ENCODE measurements around the gene C6orf89.

Gene C6orf89, protein sequence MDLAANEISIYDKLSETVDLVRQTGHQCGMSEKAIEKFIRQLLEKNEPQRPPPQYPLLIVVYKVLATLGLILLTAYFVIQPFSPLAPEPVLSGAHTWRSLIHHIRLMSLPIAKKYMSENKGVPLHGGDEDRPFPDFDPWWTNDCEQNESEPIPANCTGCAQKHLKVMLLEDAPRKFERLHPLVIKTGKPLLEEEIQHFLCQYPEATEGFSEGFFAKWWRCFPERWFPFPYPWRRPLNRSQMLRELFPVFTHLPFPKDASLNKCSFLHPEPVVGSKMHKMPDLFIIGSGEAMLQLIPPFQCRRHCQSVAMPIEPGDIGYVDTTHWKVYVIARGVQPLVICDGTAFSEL

GRCh38 chr6:36885461-36886401 is at the start of gene C6orf89:
TSS of gene C6orf89 (plus strand) at chr6:36885952. CDS start at chr6:36899445, 13,493 bp downstream.
- DNase-seq (ENCODE audit: low read depth, low spot score), result peak; percentile 96

DNA sequence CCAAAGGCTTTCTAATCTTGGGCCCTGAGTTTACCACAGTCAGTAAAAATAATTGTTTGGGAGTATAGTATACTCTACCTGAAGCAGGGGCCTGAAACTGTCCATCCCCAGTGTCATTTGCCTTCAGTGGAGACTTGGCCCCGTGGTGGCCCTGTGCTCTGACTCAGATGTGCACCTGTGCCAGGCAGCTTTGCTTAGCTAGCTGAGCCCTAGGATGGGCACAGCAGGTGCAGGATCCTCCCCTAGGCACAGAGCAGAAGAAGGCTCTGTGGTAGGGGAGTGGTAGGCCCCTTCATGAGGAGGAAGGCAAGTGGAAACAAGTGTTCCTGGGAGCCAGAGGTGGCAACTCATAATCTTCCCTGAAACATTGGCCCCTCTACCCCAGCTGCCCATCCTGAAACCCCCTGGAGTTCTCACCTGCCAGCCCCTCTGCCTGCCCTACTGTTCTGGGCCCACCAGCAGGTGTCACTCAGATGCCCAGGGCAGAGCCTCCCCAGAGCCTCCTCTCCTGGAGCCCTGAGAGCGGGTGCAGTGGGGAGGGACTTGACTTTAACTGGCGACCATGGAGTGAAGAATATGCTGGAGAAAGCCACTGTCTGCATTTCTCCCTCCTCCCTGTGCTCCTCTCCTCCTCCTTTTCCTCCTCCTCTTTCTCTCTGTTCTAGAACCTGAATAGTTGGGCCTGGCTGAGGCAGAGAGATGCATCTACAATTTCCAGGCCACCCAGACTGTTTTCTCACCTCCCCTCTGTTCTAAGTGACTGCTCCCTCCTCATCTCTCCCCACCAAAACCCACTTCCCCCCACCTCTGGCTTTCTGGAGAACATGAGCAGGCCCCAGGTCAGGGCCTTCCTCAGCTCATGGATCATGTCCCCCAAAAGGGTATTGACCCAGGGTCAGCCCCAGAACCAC is 49.4 kb upstream of the C6orf89 start:
- DNase-seq (ENCODE audit: low read depth, low spot score), result no peak

DNA sequence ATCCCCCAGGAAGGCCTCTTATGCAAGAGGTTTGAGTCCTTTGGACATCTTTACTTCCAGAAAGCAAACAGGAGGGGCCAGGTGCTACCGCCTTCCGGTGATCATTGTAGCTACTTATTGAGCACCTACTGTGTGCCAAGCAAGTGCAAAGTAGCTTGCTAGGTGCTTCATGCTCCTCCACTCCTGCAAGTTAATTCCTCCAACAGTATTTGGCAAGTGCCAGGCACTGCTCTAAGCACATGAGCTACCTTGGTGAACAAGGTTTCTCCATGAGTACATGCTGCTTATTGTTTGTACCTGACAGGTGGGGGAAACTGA is 48.8 kb upstream of the C6orf89 start:
- DNase-seq (ENCODE audit: low read depth, low spot score), result no peak

DNA sequence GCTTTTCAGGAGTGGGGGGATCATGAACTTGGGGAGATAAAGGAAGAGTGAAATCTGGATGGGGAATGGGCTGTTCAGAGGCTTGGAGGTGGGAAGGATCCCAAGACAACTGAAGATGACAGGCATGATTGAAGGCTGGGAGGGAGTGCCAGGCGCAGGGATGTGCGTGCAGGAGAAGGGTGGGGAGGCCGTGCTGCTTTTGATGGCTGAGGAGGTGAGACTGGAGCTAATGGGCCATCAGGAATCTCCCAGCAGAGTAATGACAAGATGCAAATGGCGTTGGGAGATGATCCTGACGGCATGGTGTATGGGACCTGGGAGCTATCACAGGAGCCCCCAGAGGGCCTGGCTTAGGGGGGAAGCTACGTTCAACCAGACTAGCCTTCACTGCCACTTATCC is 48.1 kb upstream of the C6orf89 start:
- DNase-seq (ENCODE audit: low read depth, low spot score), result no peak

DNA sequence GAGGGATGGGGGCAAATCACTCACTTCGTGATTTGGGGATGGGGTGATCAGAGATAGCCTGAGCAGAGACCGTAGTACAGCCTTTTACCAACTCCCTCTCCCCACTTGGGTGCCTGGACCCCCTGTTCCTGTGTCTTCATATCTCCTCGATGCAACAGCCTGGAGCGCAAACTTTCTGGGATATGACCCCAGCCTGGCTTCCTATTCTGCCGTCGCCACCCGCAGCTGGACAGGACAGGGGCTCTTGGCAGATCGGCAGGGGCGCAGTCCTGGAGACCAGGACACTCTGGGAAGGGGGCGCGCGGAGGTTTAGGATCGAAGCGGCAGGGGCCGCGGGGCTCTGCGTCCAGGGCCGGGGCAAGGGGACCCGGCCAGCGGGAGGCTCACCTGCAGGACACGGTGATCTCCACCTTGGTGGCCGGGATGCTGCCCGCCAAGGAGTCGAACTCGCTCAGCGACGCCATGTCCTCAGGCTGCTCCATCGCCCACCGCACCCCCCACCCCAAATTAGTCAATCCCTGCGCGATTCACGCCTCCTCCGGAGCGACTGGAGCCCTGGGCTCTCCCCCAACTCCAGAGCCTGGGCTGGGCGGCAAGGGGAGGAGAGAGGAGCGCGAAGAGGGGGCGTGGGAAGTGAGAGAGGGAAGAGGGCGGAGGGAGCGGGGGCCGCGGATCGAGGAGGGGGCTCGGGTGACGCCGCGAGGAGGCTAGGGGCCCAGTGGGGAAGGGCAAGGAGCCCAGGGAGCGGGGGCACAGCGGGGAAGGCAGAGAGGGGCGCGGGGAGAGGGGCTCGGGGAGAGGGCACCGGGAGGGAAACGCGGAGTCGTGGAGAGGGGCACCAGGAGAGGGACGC is 46.6 kb upstream of the C6orf89 start, which contains the start of gene CPNE5:
CPNE5 (minus strand) TSS at position 549 of the 853 bp plus-strand sequence; CDS start at position 482, 67 bp downstream.
- DNase-seq (ENCODE audit: low read depth, low spot score), result no peak

- no peak for DNase-seq (ENCODE audit: low read depth, low spot score)
These were observed 45.9 kb upstream of the C6orf89 start for GRCh38 chr6:36839749-36840431.

- DNase-seq (ENCODE audit: low read depth, low spot score), result no peak
These were observed 45.0 kb upstream of the C6orf89 start for GRCh38 chr6:36840432-36841403.

DNA sequence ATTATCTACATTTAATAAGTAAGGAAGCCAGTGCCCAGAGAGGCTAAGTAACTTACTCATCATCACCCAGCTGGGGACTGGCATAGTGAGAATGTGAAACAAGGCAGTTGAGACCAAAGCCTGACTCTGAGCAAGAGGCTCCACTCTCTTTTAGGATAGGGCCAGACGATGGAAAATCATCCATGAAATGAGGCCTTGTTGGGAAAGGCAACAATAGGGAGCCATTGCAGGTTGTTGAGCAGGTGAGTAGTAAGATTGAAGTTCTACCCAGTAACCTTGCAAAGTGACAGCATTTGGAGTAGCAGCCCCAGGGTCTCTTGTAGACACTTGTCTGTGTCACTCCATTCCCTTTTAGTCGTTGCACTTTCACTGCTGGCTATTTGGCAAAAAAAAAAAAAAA is 44.0 kb upstream of the C6orf89 start:
- no peak for DNase-seq (ENCODE audit: low read depth, low spot score)

DNA sequence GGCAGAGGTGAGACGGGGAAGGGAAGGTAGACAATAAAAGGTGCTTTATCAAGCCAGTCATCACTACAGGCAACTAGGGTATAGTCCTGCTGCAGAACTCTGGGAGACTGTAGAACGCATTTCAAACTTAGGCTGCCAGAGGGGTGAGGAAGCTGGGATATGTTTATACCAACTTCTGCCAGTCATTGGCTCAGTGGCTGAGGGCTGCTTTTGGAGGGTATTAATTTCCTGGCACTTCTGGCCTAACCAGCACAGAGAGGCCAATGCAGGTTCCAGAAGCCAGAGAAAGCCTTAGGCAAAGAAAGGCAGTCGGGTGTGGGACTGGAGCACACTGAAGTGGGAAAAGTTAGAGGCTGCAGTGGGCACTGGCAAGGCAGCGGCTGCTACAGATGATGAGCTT is 42.6 kb upstream of the C6orf89 start:
- DNase-seq (ENCODE audit: low read depth, low spot score), result no peak

DNA sequence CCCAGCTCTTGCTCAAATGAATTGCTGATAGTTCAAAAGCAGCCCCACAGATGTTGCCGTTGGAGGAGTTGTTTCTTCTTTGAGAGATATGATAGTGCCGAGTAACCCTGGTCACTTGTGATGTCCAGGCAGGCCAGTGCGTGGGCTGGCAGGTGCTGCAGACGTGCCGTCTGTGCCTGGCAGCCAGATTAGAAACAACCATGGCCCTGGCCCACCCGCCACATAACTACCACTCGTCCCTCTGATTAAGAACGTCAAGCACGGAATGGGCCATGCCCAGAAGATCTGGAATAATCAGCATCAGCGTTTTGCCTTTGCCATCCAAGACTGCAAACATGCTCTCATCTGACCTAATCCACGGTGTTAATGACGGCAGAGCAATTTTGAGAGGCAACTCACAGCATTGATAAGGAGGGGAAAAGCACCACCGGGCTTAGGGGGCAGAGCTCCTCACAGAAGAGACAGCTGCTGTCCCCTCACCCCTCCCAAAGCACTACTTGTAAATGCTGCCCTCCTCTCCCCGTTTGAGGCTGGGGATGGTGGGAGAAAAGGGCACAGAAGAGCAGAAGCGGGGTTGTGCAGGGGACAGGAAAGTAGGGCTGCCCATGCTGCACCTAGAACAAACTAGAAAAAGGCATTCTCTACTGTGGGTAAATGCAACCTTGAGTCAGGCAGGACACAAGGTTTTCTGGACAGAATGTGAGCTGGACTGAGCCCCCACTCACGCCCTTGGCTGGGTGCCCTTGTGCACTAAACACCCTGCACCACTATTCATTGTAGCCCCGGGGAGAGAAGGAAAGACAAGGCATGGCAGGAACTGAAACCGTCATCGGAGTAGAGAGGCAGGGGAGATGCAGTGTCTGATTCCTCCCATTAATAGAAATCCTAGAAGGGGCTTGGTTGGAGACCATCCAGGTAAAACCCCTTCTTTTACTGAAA is 41.3 kb upstream of the C6orf89 start:
- no peak for DNase-seq (ENCODE audit: low read depth, low spot score)

GRCh38 chr6:36845233-36845632 is 40.5 kb upstream of the C6orf89 start:
- no peak for DNase-seq (ENCODE audit: low read depth, low spot score)

GRCh38 chr6:36847152-36847551 is 38.6 kb upstream of the C6orf89 start:
- no peak for DNase-seq (ENCODE audit: low read depth, low spot score)

DNA sequence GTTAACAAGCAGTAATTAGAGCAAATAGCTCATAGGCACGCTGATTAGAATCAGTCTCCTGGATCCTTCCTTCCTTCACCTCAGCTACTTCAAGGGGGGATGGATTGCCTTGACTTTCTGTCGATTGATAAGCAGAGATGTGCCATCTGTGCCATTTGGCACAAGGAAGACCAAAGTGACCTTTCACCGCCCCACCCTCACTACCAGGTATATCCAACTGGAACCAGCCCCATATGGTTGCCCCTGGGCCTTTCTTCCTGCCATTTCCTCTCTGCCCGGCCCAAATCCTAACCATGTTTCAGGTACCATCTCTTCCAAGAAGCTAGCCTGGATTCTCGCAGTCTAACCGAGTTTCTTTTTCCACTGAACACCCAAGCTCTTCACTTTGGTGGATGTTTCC is 37.8 kb upstream of the C6orf89 start:
- no peak for DNase-seq (ENCODE audit: low read depth, low spot score)

DNA sequence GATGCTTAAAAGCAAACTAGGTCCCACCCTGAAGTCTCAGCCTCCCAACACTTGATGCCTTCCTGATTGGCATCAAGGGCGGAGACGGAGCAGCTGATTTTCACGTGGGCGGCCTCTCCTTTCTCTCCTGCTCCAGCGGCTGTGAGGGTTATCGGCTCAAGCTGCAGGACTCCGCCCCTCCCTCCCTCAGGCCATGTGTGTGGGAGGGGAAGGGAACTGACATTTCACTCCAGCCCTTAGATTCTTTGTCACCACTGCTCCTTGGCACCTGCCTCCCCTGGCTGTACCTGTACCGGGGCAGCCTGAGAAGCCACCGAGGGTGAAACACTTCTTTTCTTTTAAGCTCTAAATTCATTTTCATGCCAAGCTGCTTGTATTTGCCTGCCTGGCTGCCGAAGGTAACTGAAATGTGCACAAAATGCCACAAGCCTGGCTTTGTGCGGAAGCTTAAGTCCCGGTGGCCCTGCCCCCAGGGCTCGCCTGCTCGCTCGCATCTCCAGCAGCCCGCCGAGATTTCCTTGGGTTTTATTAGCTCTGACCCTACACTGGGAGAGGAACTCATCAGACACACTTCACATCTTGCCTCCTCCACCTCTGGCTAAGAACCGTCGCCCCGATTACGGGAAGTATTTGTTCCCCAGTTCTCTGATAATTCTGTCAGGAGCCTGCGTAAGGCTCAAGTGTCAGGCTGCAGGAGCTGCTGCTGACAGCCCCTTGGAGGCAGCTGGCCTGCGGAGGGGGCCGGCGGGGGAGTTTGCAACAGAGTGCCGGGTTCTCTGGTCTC is 36.9 kb upstream of the C6orf89 start:
- DNase-seq (ENCODE audit: low read depth, low spot score), result no peak

DNA sequence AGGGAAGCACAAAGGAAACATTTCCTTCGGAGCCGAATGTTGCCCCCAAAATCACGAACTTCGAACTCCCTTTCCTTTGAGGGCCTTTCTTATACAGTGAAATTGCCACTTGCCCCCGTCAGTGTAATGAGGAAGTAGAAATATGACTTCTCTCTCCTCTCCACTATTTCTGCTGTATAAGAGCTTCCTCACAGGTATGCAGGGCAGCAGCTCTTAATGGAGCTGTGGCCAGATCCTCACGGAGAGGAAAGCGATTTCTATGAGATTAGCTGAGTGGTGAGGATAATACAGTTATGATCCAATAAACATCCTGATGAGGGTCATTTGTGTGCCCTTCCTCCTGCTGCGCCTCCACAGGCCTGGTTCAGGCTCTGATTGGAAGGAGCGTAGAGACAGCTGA is 35.7 kb upstream of the C6orf89 start:
- DNase-seq (ENCODE audit: low read depth, low spot score), result no peak

GRCh38 chr6:36851149-36851614 is 34.6 kb upstream of the C6orf89 start:
- DNase-seq (ENCODE audit: low read depth, low spot score), result no peak

GRCh38 chr6:36851626-36852025 is 34.1 kb upstream of the C6orf89 start:
- DNase-seq (ENCODE audit: low read depth, low spot score), result no peak
